ENCODE results near the gene KRT3. TPM values are rescaled to one million over a fixed set of nuclear protein-coding genes. Genes with fewer than 3 reads are reported as not detected.
"Not testable (repeated sequence)": the region's sequence is repeated elsewhere in the genome, so short reads cannot be mapped to it uniquely, and the experiment has no call there.

KRT3 gene
- total RNA-seq, 6 experiments from 2014 or later: not detected

DNA sequence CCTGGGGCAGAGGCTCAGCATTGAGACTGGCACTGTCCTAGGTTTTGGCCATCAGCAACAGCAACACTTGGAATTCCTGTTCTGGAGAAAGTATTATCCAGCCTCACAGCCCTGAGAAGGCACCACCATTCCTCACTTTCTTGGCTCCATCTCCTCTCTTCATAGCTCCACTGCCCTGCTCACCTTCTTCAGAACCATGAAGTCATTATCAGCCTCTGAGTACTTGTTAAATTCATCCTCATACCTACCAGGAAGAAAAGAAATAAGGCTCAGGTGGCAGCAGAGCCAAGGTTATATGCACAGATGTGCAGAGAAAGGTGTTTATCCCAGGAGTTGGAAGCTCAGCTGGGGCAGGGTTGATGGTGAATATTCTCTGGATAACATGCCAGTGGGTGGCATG lies 44.1 kb downstream of the KRT3 start:
- intact Hi-C loops (cut with DNase I): no loop called here
- Histone ChIP-seq H3K4me1 (no peaks in the 10 kb centered on the region), H3K27me3 (no peaks in the 10 kb centered on the region), H3K4me3 (no peak overlapping the region), H3K27ac (no peak overlapping the region), H3K36me3 (no peaks in the 10 kb centered on the region), H3K9me3 (no peaks in the 10 kb centered on the region)
- no peak for DNase-seq
- TF ChIP-seq POLR2A (IDR thresholded peaks at IDR 0.05): no peak
- TF ChIP-seq, protein P1, sequence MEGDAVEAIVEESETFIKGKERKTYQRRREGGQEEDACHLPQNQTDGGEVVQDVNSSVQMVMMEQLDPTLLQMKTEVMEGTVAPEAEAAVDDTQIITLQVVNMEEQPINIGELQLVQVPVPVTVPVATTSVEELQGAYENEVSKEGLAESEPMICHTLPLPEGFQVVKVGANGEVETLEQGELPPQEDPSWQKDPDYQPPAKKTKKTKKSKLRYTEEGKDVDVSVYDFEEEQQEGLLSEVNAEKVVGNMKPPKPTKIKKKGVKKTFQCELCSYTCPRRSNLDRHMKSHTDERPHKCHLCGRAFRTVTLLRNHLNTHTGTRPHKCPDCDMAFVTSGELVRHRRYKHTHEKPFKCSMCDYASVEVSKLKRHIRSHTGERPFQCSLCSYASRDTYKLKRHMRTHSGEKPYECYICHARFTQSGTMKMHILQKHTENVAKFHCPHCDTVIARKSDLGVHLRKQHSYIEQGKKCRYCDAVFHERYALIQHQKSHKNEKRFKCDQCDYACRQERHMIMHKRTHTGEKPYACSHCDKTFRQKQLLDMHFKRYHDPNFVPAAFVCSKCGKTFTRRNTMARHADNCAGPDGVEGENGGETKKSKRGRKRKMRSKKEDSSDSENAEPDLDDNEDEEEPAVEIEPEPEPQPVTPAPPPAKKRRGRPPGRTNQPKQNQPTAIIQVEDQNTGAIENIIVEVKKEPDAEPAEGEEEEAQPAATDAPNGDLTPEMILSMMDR (IDR thresholded peaks at IDR 0.05): no peak
- ATAC-seq: no peak

DNA sequence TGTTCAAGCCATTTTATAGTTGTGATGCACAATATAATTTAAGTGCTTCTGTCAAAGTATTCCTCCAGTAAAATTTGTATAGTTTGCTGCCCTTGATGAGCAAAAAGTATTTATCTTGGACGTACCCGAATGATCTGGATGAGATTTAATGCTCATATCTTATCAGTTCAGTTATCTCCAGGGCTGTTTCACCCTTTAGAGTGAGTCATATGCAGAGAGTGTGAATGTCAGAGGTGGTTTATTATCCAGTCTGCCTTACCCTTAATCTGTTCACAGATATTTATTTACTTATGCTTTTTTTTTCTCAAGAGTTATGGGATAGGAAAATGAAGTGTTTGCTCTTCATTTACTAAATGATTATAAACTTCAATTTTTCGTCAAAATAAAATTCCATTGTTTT lies 45.4 kb downstream of the KRT3 start:
- H3K27me3 ChIP-seq; H3K27ac ChIP-seq; ATAC-seq; H3K4me3 ChIP-seq; H3K4me1 ChIP-seq; intact Hi-C loops (cut with DNase I); H3K9me3 ChIP-seq; DNase-seq; H3K36me3 ChIP-seq: not testable (repeated sequence)
- 34% methylated on average over 3 of the region's 3 CpGs for WGBS (ENCODE audit: insufficient coverage, low coverage, low lambda C conversion rate, missing lambda C conversion rate)

DNA sequence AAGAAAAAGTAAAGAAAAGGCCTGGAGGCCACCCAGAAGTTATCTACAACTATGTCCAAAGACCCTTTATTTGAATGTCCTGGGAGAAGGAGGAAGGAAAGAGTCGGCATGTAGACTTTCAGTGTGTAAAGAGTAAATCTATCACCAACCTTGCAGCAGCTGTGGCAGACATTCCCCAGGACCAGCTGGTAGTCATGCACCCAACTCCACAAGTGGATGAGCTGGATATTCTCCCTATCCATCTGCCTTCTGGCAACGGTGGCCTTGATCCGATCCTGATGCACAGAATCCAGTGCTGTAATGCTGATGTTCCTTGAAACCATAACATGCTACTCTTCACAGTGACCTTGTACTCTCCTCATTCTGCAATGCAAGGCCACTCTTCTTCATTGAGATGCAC lies 46.1 kb downstream of the KRT3 start:
- 50% methylated on average over 1 of the region's 3 CpGs for WGBS (ENCODE audit: insufficient coverage, low coverage, low lambda C conversion rate, missing lambda C conversion rate)
- ATAC-seq (no peak), DNase-seq (no peak)
- Histone ChIP-seq H3K27me3 (no peaks in the 10 kb centered on the region), H3K9me3 (no peaks in the 10 kb centered on the region), H3K4me1 (no peaks in the 10 kb centered on the region), H3K4me3 (no peak overlapping the region), H3K27ac (no peak overlapping the region), H3K36me3 (no peaks in the 10 kb centered on the region)
- TF ChIP-seq POLR2A (IDR thresholded peaks at IDR 0.05): no peak
- TF ChIP-seq, protein P1 (IDR thresholded peaks at IDR 0.05): no peak
- intact Hi-C loops (cut with DNase I): no loop called here

DNA sequence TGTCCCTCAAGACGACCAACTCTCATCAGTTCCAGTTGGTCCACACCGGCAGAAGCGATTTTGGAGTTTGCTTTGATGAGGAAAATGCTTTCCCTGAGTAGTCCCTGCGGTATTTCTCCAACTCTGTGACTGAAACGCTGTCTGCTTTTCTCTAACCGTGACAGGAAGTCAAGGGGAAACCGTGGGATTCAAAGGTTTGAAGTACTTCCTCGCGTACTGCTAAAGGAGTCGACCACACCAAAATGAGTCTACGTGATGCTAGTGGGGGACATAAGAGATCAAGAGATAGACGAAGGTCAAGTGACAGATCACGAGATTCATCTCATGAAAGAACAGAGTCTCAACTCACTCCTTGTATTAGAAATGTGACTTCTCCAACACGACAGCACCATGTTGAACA lies 47.3 kb downstream of the KRT3 start:
- no peak for ATAC-seq
- Histone ChIP-seq H3K27ac (no peak overlapping the region), H3K4me1 (no peaks in the 10 kb centered on the region), H3K36me3 (no peaks in the 10 kb centered on the region), H3K9me3 (no peaks in the 10 kb centered on the region), H3K27me3 (no peaks in the 10 kb centered on the region), H3K4me3 (no peak overlapping the region)
- intact Hi-C loops (cut with DNase I): no loop called here
- 47% methylated on average over 13 of the region's 14 CpGs for WGBS (ENCODE audit: insufficient coverage, low coverage, low lambda C conversion rate, missing lambda C conversion rate)
- no peak for TF ChIP-seq POLR2A (IDR thresholded peaks at IDR 0.05)
- TF ChIP-seq, protein P1 (IDR thresholded peaks at IDR 0.05): no peak
- no peak for DNase-seq

DNA sequence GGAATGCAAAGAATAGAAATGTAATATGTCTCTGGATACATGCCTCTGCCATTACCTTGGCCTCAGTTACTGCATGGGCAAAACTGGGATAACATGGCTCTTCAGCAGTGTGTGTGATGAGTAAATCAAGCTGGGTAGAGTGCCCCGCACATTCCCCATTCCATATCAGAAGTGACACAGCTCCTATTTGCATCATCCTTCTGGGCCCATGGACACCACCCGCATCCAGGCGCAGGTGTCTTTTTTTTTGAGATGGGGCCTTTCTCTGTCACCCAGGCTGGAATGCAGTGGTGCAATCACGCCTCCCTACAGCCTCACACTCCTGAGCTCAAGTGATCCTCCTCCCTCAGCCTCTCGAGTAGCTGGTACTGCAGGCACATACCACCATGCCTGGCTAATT lies 50.4 kb downstream of the KRT3 start:
- TF ChIP-seq, protein P1 (IDR thresholded peaks at IDR 0.05): no peak
- TF ChIP-seq POLR2A (IDR thresholded peaks at IDR 0.05): no peak
- no peaks in the 10 kb centered on the region for H3K9me3 ChIP-seq
- no peaks in the 10 kb centered on the region for H3K36me3 ChIP-seq
- no peak overlapping the region for H3K4me3 ChIP-seq
- intact Hi-C loops (cut with DNase I): no loop called here
- H3K4me1 ChIP-seq: no peaks in the 10 kb centered on the region
- H3K27me3 ChIP-seq: no peaks in the 10 kb centered on the region
- WGBS (ENCODE audit: insufficient coverage, low coverage, low lambda C conversion rate, missing lambda C conversion rate): 37% methylated on average over 4 of the region's 5 CpGs
- ATAC-seq (no peak), DNase-seq (no peak)
- no peak overlapping the region for H3K27ac ChIP-seq
